GM19240 (cell line): ENCODE results near the gene ST6GALNAC5.
"Not testable (repeated sequence)": the region's sequence is repeated elsewhere in the genome, so short reads cannot be mapped to it uniquely, and the experiment has no call there.

ENCODE experiments used
- DNase-seq: peaks from one replicate; pipeline ENCODE4 v3.0.0; 2011; ENCODE audit warnings: low spot score; ENCODE audit not compliant: insufficient read length

The ST6GALNAC5 gene

DNA sequence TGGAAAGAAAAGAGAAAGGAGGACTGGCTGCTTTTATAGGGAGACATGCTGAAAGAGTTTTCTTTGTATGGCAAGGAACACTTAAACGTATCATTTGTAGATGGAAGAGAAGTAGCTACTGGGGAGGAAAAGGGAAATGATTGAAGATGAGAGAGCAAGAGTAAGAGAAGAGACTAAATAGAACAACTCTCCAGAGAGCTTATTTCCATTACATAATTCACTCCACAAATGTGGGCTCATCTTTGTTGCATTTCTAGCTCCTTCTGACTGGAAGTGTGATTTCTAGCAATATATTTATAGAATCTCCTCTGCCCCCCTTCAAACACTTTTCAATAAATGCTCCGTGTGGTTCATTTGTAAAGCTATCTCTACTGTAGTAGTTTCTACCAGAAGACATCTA is 71.0 kb downstream of the ST6GALNAC5 start:
- DNase-seq, result no peak

DNA sequence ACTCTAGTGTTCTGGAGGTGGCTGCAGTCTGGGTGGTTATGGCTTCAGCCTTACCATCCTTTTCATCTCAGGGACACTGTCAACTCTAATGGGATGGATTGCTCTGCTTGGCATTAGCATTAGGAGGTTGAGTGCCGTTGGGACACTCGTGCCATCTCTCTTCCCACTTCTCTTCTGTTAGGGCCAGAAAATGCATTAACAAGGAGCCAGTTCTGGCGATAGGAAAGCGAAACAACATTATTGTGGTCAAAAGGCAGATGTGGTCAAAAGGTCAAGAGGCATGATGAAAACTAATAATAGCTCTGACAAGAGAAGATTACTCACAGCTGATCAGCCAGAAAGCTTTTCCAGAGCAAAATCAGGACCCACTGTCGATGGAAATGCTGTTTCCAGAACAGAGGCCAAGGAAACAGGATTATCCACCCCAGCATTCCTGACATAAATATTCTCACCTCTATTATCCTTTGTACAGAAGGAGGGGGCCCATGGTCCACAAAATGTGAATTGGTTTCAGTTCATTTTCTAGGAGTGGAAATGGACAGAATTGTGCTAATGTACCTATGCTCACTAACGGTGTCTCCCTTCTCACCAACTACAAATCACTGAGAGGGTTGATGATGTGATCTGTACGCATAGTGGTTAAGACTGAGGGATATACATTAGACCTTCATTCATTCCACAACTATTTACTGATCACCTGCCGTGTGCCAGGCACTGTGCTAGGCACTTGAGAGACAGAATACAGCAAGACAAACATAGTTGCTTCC is 72.0 kb downstream of the ST6GALNAC5 start:
- no peak for DNase-seq

DNA sequence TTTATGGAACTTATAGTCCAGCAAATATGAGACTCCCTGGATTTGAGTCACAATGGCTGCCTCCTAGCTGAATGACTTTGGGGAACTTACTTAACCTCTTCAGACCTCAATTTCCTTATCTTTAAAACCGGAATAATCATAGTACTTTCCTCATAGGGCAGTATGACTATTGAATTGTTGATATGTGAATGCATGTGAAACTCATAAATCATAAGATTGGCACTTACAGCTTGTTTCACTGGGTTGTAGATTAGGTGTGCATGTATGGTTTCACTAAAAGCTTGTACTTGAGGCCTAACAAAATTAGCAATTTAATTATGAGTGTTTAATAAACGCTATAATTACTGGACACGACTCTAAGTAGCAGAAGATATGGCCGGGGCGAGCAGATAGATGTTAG is 72.5 kb downstream of the ST6GALNAC5 start:
- no peak for DNase-seq

DNA sequence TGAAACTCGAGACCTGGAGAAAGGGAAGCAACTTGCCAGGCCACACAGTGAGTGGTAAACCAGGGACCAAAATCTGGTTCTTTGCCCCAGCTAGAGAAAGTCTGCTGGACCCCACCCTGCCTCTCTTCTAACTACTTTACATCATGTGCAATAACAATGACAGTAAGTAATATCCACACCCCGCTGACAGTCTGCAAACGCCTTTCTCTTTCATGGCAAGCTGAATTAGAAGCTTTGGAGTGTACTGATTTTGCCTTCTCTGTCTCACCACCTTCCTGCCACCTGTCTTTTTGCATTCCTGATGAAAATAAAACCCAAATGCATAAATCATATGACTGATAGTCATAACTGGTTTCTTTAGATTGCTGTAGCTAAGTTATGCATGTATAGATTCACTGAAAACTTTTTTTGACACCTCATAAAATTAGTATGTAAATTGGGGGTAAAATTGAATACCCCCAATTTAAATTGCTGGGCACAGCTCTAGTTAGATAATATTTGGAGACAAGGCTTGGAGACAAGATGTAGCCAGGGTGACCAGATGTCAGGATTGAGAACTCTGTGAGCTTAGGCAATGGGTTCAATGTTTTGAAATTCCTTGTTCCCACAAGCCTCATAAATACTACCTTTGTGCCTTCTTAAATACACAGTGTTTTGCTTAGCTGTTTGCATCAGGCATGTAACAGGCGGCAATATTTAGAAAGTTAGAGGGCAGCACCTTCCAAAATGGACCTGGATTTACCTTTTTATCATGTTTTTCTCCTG is 73.5 kb downstream of the ST6GALNAC5 start:
- no peak for DNase-seq

DNA sequence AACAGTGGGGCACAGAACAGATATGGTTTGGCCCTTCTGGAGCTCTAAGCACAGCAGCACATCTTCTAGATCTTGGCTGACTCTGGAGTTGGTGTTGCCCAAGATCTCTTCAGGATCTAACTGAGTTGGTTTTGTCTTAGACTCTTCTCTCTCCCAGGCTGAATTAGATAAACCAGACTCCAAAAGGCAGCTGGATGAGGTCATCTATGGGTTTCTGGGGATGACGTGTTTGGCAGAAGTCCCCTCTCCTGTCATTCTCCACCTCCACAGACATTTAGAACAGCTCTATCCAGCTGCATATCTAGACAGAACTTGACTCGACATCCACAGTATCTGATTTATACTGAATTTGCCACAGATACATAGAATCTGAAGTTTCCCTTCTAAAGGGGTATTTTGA is 75.3 kb downstream of the ST6GALNAC5 start:
- DNase-seq, result no peak

DNA sequence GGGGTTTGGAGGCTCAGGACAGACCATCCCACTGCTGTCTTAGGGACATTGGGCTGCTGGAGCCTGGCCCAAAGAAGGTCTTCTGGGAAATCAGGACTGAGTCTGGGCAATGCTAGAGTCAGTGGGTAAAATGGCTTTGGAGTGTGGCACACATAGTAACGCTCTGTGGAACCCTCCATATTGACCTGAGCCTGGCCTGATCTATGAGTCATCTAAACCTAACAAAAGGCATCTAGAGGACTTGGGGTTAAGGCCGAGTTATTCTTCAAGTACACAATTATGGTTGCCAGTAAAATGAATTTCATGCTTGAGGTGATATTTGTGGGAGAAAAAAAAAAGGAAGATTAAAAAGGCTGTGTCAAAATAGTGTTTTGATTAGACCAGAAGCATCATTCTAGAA is 77.7 kb downstream of the ST6GALNAC5 start:
- no peak for DNase-seq

DNA sequence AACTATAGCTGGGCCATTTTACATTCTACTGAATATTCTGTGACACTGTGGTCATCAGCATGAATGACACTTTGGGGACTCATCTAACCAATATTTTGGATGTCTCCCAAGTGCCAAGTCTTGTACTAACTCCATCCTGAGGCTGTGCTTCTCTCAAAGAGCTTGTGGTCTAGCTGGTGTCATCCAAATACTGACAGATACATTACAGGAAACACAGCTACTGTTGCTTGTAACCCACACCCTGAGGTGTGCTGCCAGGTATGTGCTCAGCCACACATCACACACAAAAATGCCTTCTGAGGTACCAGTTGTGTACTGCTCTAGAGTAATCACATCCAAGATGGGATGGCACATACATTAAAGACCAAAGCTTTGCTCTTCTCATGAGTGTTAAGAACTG is 81.6 kb downstream of the ST6GALNAC5 start:
- no peak for DNase-seq

DNA sequence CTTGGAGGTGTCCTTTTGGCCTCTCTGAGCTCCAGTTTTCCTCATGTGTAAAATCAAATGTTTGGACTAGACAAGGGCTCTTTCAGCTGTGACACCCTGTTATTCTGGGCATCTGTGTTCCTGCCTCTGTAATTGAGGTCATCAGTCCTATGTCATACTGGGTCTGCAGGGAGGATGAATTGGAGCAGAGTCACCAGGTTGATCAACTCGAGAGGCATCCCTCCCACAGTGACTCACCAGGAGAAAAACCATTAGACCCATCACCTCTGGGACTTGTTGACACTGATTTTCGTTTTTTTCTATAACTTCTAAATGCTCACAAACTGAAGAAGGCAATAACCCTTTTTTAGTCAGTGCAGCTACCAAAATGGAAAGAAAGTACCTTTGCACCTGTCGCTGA is 82.2 kb downstream of the ST6GALNAC5 start:
- no peak for DNase-seq

DNA sequence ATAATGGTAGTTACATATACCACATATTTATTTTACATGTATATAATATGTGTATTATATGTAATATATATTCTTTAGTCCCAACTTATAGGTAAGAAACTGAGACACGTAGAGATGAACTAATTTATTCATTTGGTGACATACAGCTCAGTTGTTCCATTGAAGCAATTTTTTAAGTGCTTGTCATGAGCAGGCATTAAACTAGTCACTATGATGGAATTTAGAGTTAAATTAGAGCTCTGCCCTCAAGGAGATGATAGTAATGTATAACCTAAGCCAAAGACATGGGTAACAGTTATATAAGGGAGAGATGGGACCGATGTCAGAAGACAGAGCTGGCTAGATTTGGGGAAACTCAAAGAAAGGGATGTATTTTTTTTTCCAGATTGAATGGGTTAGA is 83.0 kb downstream of the ST6GALNAC5 start:
- no peak for DNase-seq

GRCh38 chr1:76951153-76951552 is 83.9 kb downstream of the ST6GALNAC5 start:
- DNase-seq, result no peak

- no peak for DNase-seq
Measured at GRCh38 chr1:76955652-76956051, 88.4 kb downstream of the ST6GALNAC5 start.

GRCh38 chr1:76957961-76958360 is 90.7 kb downstream of the ST6GALNAC5 start:
- DNase-seq, result no peak

- DNase-seq, result no peak
Measured at GRCh38 chr1:76958828-76959227, 91.5 kb downstream of the ST6GALNAC5 start.

- DNase-seq, result no peak
Measured at GRCh38 chr1:76959556-76959955, 92.3 kb downstream of the ST6GALNAC5 start.

DNA sequence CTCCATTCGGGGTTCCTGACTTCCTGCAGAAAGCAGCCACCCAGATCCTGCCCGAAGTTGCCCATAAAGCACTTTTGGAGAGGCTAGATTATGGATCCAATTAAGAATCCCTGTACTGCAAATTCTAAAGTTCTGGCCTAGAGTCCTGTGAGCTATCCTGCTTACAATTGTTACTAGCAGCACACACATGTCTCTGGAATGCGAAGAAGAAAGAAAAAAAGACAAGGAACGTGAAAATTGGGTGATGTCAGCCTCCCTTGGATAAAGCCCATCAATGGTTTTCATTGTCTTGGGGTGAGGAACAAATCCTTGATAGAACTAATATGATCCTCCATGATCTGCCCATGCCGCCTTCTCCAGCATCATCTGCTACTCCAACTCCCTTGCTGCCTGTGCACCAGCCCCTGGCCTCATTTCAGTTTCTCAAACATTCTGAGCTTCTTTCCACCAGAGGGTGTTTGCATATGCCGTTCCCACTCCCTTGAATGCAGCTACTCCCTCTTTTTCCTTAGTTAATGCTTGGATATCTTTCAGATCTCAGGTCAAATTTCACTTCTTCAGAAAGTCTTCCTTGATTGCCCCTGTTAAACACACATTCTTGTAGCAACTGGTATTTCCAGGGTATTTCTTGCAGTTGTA is 94.0 kb downstream of the ST6GALNAC5 start:
- no peak for DNase-seq

DNA sequence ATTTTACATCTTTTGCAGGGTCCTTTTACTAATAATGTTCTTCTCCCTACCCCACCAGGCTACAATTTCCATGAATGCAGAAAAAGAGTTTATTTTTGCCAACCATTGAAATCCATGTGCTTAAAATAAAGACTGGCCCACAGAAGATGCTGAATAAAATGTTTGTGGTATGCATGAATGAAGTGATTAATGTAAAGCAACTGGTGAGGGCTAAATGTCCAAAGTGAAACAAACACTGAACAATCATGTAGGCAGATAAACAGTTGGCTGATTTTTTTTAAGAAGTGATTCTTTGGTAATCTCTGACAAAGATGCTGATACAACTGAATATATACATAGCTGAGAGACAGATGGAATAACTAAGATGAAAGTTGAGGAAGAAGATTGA is 94.5 kb downstream of the ST6GALNAC5 start:
- DNase-seq, result no peak

DNA sequence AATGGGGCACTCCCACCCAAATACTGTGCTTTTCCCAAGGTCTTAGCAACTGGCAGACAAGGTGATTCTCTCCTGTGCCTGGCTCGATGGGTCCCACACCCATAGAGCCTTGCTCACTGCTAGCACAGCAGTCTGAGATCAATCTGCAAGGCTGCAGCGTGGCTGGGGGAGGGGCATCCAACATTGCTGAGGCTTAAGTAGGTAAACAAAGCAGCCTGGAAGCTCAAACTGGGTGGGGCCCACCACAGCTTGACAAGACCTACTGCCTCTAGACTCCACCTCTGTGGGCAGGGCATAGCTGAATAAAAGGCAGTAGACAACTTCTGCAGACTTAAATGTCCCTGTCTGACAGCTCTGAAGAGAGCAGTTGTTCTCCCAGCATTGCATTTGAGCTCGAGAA is 114.0 kb downstream of the ST6GALNAC5 start:
- not testable (repeated sequence) for DNase-seq

DNA sequence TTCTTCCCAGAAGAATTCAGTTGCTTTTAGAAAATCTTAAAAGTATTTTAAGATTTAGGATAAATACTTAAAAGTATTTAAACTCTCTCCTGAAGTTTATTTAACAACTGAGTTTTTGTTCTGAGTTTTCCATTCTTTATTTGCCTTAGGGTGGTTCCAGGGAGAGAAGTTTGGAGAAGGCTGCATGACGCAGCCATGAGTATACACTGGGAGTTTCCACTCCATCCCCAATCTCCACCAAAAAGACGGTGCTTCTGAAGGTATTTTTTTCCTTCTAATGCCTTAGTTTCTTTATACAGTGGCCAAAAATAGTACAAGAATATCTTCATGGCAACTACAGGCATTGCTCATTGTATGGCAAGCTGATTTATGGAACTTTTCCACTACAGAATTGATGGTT is 122.7 kb downstream of the ST6GALNAC5 start:
- DNase-seq, result no peak

- no peak for DNase-seq
Measured at GRCh38 chr1:76993036-76993435, 125.8 kb downstream of the ST6GALNAC5 start.

GRCh38 chr1:76998582-76999223 is 131.4 kb downstream of the ST6GALNAC5 start:
- DNase-seq, result no peak

DNA sequence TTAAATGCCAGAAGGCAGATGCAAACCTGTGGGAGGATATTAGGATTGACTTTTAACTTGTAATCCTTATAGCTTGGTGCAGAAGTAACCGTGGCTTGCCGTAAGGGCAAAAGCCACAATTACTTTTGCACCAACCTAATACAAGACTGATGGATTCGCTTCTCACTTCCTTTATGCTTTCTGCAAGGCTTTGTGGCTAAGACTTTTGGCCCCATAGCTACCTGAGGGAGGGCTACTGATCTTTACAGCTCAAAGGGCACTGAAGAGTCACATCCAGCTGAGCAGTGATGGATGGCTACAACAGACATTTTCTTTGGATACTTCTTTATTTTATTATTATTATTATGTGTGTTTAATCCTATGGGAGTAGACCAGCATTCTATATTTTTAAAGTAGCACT is 140.4 kb downstream of the ST6GALNAC5 start:
- no peak for DNase-seq

DNA sequence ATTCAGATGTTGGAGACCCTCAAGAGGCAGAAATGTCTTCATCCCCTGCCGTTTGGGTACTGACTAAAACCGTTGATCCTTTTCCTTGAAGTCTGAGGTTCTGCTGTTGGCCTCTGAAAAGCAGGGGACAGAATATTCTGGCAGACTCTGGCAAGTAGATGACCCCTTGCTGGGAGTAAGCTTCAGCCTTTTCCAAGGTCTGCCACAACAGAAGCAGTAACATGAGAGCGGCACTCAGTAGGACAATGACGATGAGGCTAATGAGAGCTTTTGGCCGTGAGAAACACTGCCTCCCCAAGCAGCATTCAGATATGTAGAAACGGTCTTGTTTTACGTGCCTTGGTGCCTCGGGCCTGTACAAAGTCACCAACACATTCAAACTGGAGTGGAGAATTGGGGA is 143.7 kb downstream of the ST6GALNAC5 start:
- no peak for DNase-seq
